Kidney capillary endothelial cell (primary cell): ENCODE measurements around the gene FGD5.

Experiments used
- DNase-seq: peaks from one replicate; pipeline ENCODE4 v3.0.0-alpha.2; 2018; ENCODE audit warnings: low spot score

FGD5 gene

DNA sequence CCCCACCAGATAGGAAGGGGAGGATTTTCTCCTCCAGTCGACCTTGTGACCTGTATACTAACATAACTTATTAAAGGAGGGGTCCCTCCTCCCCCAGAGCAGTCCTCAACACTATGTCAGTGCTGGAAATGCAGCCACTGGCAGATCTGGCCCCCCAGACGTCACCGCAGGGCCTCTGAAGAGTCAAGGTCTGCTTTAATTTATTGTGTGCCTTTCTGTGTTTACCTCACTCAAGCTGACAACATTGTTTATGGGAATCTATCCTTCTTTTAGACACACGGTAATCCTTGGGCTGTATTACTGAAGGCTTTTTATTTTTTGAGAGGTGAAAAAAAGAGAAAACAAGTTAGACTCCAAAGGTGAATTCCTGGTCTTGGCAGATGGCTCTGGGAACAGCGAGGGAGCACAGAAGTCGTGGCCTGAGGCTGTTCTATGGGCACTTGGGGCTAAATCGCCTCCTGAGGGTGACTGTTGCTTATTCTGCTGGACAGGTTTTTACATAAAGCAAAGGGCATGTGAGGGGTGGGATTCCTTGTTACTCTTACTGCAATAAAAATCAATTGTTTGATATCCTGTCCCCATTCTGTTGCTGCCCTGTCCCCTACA lies 115.2 kb downstream of the FGD5 start:
- DNase-seq, result no peak

DNA sequence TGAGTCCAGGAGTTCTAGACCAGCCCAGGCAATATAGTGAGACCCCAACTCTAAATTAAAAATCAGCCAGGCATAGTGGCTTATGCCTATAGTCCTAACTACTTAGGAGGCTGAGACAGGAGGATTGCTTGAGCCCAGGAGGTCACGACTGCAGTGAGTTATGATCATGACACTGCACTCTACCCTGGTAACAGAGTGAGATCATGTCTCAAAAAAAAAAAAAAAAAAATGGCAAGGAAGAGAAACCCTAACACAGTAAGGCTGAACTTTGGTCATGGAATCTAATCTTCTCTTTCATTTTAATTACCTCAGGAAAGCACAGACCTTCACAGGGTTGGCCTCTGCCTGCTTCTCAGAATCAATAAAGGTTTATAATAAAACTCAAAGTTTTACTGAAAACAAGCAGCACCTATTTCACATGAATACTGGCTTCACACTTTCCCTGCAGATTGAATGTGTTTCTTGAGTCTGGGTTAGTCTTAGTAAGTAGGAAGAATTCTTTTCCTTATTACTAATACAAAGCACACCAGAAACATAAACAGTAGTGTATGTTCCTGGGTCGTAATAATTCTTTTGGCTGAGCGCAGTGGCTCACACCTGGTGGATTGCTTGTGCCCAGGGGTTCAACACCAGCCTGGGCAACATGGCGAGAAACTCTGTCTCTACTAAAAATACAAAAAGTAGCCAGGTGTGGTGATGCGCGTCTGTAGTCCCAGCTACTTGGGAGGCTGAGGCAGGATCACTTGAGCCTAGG lies 117.0 kb downstream of the FGD5 start:
- DNase-seq, result no peak

DNA sequence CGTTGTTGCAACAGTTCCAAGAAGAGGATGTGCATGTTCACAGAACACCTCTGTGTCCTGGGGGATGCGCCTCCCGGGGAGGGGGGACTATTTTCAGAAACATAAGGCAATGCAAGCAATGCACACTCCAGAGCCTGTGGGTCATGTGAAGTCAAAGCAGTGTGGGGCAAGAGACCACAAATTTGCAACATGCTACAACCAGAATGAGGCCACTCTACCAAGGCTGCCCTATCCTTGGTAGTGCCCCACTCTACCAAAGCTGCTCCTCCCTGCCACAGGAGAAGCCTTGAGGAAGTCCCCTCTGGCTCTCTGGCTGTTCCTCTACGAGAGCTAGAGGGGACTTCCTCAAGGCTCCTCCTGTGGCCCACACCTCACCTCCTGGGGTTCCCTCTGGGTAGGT lies 120.2 kb downstream of the FGD5 start:
- no peak for DNase-seq

DNA sequence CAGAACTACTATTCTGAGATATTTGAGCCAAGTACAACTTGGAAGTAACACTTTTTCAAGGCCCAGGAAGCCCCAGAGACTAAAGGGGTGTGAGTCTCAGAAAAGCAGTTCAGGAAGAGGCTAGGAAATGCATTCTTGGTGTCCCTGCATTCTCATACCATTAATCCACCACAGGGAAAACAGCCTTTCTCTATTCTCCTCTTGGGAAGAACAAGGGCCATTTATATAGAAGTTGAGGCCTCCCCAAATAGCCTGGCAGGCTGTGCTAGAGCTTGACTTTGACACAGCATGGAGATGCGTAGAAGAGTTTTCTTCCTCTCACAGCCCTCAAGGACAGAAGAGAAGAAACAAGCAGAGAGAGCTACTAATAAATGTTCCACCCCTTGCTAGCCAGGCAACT lies 123.1 kb downstream of the FGD5 start:
- no peak for DNase-seq

DNA sequence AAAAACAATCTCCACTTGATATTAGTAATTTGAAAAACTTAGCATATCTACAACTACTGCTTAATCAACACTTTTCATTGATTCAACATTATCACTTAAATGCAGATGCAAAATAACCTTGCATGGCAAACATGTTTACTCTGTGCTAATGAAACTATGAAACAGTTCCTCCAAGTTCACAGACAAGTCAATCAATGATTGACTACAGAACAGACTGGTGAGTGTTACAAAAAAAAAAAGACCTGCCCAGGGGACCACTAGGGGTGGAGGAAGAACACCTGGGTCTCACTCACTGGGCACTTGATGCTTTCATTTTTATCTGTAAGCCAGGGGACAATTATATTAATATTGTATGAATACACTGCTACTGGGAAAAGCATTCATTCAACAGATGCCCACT lies 124.3 kb downstream of the FGD5 start:
- DNase-seq, result no peak

DNA sequence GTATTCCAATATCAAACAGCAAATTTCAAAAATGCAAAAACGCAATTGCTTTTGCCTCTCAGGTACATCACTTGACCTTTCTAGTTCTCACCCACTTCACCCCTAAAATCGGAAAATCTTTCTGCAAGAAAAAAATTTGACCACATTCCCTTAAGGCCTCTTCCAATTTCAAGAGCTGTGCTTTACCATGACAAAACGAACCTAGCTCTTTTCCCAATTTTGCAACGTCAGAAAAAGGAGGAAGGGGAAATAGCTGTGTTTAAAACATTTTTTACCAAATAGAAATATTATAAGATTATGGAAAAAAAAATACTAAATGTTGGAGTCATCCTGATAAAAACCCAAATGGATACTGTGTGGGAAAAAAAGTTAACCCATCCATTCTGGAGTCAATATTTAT lies 127.5 kb downstream of the FGD5 start:
- DNase-seq, result no peak

DNA sequence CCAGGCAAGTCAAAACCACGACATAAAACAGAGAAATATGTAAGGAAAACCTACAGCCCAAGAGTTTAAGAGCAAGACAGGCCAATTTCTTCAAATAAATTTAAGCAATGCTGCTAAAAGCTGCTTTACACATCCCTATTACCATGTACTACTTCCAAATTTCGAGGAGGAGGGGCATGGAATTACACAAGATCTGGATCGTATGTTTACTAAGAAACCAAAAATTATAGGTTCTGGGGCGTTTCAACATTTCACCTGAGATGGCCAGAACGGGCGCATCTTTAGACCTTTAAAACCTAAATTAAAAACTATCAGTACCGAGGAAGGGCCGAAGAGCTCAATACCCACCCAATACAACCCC lies 128.0 kb downstream of the FGD5 start:
- no peak for DNase-seq

DNA sequence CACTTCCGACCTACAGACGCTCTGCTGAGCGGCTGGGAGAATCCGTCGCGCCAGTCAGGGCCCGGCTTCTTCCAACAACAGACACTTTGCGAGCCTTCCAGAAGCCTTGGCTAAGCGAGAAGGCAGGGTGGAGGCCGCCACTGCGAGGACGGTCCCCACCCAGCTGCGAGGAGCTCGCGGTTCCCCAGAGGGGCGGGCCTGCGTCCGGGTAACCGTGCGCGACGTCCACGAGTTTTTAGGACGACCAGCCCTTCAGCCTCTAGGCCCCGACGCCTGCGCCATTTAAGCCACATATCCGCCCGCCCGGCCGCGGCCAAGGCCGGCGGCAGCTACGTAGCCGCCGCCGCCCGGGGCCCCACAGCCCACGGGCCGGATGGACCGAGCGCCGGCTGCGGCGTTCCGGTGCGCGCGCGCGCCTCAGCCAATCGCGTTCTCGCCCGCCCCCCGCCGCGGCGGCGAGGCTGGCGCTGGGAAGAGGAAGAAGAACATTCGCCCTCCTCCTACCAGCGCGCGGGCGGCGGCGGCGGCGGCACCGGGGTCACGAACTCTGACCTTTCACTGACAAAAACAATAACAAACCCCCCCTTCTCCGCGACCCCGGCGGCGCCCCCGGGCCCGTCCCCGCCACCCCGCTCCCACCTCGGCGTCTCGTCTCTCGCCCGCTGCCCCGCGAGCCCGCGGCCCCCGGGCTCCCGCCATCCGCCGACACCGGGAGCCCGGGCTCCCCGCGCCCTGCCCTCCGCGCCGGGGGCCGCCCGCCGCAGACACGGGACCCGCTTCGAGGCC lies 128.5 kb downstream of the FGD5 start, which contains the start of gene NR2C2:
TSS of gene NR2C2 (plus strand) at position 484 of the 786 bp plus-strand sequence. CDS start 56,332 bp downstream, outside the sequence.
- peak; percentile 81 for DNase-seq

DNA sequence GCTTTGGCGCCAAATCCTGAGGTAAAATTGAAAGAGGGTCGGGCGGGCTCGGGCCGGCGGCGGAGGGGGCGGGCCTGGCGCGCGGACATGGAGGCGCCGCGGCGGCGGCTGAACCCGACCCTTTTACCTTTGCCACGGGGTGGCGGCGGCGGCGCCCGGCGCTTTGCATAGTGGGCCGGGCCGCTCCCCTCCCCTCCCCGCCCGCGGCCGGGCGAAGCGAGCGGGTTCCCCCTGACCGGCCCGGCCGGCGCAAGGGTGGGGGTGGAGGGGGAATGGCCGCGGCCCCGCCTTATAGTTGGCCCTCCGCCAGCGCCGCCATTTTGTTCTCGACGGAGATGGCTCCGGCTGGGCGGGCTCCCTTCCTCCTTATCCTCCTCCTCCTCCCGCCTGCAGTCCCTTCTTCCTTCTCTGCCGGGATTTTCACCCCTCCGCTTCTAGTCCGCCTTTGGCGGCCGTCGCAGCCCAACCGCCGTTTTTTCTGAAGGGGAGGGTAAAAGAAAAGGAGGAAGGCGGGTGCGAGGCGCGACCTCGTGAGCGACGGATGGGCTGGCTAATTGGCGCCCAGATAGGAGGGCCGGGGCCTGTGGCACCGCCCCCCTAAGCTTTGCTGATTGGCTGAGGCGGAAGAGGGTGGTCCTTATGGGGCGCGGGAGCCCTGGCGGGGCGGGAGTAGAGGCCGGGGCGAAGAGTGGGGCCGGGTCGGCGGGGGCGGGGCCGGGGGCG lies 129.3 kb downstream of the FGD5 start:
- DNase-seq, result peak; percentile 94

DNA sequence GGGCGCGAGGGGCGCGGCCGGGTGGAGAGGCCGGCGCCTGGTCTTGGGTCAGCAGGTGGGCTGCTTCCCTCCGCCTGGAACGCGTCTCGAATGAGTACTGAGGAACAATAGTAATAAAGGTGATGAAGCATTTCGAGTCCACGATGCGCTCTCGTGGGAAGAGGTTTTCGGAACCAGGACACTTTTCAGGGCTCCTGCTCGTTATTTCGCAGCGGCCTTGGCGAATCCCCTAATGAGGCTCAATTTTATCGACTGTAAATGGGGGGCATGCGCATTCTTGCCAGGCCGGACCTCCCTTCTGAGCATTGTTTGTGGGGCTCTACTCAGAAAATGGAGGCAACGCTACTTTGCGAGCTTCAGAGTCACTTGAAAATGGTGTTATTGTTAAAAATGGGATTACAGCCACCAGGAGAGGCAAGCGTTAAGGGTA lies 129.9 kb downstream of the FGD5 start:
- no peak for DNase-seq

DNA sequence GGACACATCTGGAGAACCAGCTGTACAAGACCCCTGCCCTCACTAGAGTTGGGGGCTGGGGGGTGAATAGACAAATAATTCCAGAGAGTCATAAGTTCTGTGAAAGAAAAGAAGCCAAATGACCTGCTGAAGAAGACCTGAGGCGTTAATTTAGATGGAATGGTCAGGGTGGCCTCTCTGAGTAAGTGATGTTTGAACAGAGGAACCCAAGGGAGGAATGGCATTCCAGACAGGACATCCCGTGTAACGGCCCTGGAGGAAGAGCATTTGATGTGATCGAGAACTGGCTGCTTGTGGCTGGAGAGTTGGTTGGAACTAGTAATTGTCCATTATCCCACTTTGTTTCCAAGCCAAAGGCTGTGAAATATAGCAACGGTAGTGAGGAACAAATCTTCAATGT lies 130.4 kb downstream of the FGD5 start:
- peak; percentile 43 for DNase-seq

DNA sequence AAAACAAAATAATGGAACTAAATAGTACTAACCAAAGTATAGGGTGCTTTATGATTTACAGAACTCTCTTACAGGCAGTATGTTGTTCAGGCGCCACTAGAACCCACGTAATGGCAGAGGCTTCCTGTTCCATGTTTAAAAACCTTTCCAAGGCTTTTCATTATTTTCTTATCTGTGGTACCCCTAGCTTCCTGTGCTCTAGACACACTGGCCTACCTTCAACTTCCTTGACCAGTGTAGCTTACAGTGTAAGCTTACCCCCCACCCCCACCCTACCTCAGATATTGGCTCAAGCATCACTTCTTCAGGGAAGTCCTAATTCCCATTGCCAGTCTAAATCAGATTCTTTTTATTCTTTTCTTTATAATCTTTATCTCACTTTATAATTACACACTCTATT lies 131.5 kb downstream of the FGD5 start:
- no peak for DNase-seq

DNA sequence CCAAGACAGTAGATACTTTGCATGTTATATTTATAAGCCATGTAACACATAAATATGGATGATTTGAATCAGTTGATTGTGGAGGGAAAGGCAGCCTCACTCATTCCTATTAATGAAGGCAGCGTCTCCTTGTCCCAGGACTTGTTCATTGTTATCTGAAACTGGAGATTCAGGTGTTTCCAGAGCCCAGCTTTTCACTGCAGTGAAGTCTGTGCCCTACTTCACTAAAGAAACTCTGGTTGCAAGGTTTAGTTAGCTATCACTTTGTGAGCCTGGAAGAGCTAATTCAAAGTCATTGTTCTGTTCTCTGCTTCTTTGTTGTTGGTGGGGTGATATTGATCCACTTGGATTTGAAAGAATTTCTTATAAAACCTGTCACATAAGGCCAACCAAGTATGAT lies 138.4 kb downstream of the FGD5 start:
- no peak for DNase-seq

DNA sequence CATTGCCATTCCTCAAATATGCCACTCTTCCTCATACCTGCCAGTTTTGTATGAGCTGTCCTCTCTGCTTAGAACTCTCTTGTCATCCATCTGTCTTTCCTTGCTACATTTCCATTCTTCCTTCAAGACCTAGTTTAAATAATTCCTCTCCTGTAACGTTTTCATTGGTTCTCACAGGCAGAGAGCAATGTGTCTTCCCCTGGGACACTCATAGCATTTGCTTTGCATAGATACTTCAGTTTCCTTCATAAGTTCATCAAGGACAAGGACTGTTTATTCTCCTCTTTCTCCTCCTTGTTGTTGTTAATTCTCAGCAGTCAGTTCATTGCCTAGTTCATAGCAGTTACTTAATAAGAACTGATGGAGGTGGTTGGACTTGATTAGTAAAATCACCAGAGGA lies 139.2 kb downstream of the FGD5 start:
- DNase-seq, result no peak

DNA sequence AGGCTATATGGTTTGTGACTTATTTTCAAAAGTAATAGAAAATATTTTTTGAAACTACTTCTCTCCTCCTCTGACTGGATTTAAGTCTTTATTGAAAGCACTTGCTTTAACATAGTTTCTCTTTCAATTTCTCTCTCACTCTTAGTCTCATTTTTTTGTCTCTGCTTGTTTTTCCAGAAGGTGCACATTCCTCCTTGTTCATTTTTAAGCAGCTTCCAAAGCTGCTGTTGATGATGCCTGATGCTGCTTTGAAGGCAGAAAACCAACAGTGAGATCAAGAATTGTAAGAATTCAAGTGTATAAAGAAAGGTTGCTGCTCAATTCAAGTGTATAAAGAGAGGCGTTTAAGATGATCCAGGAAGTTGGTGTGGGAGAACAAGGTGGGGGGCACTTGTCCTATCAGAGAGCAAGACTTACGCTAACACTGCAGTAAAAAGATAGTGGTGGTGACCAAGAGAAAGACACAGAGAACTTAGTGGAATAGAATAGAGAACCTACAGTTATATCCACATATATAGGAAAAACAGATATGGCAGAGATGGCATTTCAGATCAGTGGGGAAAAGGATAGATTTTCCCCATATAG lies 140.7 kb downstream of the FGD5 start:
- no peak for DNase-seq

DNA sequence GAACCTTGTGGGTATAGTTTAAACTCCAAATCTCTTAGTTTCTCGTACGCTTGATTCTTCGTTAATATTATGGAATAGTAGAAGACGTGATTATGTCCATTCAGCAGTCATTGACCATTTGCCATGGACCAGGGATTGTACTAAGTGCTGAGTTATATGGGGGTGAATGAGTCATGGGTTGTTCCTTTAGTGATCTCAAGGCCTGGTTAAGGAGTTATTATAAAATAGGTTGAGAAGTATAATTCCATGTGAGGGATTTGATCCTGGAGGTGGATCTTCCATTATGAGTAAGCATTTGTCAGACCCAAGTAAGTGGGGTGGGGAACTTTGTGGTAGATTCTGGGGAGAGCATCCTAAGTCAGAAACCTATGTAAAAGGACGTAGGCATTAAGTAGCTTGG lies 144.0 kb downstream of the FGD5 start:
- DNase-seq, result no peak

DNA sequence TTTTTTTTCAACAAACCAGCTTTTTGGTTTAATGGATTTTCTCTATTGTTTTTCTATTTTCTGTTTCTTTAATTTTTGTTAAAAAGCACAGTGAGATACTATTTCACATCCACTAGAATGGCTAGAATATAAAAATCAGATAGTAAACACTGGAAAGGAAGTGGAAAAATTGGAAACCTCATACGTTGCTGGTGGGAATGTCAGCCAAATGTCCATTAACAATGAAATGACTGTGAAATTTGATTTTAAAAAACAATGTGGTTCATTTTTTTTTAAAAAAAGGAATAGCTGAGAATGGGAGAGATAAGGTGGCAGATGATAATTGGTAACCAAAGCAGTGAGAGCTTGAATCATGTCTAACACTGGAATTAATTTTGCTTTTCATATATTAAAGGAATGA lies 148.5 kb downstream of the FGD5 start:
- no peak for DNase-seq

DNA sequence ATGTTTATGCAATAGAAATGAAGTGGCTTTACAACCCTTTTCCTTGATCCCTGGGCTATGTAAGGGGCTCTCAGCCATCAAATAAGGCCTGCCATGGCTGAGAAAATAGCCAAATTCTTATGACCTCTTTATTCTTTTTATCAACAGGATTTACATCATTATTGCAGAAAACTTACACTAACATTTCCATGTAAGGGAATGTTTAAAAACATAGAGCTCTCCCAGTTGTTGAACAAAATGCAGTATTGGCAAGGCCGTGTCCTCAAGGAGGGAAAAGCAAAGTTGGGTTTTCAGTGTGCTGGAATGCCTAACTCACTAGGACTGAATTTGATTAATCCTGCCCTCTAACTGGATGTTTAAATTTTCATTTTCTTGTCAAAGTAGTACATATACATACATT lies 150.9 kb downstream of the FGD5 start:
- no peak for DNase-seq

DNA sequence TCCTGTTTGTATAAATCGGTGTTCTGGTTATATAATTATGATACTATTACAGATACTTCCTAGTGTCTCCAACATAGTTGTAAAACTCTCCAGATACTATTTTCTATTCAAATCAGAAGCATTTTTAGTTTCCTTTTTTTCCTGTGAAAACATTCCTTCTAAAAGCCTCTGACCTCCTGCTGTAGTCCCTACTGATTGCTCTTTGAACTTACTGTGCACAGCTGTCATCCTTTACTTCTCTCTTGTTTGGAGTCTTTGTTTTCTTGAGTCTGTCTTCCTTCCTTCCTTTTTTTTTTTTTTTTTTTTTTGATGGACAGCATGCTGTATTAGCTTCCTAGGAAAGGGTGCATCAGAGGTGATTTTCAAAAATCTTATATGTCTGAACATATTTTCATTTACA lies 157.6 kb downstream of the FGD5 start:
- no peak for DNase-seq

DNA sequence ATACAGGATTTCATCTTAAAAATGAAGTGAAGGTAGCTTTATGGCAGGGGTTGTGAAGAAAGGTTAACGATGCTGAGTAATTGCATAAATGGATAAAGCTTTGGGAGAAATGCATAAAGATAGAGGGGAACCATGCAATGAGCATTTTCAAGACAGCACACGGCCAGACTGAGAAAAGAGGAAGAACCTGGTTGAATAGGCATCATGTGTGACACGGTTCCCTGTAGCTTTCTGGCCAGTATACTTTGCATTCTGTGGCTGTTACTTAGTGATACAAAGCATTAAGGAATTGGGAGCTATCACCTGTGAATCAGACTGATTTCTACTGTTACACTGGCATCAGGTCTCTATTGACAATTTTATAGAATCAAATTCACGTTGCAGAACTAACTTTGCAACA lies 161.9 kb downstream of the FGD5 start:
- DNase-seq, result no peak
